Left forelimb (tissue), 1 donor: Measurements from ENCODE around the gene ADCY2.

Experiments
- DNase-seq: peaks from one replicate; pipeline ENCODE4 v3.0.0-alpha.2; 2018; ENCODE audit warnings: low spot score

Gene ADCY2

DNA sequence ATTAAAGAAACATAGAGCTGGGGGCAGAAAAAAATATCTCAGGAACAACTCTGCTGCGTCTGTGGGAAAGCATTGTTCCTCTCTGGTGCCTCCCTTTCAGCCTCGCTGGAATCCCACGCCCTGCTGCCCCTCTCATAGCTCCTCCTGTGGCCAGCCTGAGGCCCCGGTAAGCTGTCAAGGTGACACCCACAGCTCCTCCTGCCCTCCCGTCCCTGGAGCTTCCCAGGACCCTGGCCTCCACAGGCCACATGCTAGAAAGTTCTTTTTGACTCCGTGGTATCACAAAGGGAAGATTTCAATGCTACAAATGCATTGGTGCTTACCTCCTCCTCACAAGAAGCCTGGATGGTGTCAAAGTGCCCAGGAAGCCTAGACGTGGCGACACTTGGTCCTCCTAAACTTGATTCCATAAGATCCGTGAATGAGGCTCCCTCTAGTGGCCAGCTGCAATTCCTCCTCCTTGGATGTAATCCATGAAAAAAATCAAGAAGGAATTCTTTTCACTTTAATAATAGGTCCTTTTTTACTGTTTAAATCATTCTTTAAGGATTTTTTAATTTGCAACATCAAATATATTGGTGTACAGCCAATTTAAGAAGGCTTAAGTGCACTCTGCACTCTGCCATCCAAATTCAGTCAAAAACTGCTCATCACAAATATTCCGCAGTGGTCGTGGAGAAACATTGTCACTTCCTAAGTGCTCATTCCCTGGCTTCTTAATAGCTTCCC, 350.1 kb downstream of the ADCY2 start:
- no peak for DNase-seq

DNA sequence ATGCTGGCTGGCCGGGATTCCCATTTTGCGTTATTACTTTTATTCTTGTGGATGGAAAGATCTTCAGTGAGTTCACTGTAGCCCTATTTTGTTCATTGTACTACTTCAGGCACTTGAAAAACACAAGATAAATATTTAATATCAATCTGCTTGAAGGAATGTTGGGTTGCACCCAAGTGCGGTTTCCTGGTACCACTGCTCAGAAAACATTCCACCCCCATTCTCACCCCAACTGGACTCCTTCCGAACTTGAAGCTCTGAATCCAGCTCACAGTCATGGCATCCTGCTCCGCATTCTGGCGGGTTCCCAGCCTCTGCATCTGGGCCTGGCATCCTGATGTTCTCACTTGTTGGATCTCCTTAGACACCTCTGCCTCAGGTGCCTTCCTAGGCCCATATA, 351.8 kb downstream of the ADCY2 start:
- DNase-seq: no peak

DNA sequence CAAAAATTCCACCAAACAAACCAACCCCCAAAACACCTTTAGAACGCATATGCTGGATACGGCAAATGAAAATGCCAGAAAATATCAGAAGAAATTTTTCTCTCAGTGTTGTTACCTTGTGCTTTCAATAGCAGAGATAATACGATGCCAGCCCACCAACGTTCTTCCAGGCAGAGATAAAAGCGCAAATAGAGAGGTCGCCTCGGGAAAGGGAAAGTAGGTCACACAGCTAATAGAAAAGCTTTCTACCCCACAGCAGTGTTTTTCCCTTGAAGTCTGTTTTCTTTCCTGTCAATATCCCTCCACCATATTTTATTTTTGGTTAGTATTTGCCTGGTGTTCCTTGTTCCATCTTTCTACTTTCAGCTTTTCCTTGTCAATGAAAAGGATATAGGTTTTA, 353.7 kb downstream of the ADCY2 start:
- no peak for DNase-seq

DNA sequence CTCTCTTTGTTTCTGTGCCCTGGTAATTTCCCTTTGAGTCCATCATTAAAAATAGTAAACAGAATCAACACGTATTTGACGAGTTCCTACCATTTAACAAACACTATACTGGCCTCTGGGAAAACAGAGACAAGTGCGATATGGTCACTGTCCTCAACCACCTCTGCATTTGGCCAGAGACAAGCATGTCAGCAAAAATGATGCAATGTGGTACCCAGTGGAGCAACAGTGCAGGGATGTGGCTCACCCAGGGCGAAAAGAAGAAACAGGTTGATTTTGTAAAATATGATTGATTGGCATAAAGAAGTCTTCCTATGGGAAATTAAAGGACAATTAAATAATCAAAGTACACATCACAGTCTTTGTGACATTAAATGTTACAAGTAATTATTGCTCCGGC, 355.9 kb downstream of the ADCY2 start:
- DNase-seq: no peak

DNA sequence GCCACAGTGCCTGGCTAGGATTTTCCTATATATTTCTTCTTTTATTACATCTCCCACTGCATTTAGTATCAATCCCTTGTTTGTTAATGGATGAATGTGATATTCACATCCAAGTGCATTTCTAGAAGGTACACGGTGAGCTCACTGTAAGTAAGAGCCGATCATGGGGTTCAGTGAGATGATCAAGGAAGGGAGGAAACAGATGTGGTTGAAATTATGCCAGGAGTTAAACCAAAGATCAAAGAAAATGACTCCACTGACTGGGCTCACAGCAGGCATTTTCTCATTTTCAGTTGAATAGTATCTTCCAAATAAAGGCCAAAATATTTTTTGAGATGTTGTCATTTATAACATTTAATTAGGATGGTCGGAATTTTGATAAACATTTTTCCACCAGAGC, 357.2 kb downstream of the ADCY2 start:
- DNase-seq: no peak

DNA sequence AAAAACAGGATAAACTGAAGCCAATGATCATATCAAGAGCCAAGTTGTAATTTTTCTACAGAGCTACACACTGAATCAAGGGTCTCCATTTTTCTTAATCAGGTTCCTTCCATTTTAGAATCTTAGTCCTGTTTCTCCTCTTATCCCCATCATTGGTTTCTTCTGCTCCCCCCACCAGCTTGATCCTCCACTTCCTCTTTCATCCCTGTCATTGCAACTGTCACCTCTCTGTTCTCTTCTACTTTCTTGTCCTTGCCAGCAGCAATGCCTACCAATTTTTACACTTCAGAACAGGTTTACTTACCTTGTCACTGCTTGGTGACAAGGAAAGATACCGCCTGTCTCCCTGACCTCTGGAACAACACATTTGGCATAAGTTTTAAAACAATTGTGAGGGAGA, 357.7 kb downstream of the ADCY2 start:
- no peak for DNase-seq

DNA sequence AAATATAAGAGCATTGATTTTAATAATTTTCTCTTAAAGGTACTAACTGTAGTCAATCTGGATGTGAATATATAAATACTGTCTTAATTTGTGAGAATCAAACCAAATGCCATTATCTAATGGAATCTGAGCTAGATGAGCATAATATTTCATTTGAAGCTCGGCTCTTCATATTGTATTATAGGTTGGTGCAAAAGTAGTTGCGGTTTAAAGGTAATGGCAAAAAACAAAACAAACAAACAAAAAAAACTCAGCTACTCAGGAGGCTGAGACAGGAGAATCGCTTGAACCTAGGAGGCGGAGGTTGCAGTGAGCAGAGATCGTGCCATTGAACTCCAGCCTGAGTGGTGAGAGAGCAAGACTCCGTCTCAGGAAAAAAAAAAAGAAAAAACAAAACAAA, 358.6 kb downstream of the ADCY2 start:
- DNase-seq: no peak

DNA sequence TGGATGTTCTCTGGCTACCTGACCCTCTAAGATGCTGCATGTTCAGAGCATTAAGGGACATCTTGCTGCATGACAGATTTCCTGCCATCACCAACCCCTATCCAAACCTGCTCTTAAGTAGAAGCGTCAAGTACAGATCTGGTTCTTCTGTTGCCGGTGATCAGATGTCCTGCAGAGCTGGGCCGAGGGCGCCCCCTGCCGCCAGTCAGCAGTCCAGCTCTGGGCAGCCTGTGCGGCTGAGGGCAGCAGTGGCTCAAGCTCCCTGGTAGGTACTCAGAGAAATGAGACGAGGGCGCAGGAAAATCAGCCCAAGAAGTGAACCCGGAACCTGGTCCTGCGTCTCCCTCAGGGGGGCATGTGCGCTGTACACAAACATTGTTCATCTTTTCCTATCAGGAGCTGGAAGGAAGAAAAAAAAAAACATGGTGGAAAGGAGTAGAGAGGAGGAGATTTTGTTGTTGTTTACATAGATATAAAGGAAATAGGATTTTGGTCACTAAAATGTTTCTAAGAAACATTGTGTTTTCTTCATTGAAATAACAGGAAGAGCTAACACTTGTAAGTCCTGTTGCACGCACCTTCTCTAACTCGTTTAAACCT, 359.2 kb downstream of the ADCY2 start:
- DNase-seq: peak; percentile 73

DNA sequence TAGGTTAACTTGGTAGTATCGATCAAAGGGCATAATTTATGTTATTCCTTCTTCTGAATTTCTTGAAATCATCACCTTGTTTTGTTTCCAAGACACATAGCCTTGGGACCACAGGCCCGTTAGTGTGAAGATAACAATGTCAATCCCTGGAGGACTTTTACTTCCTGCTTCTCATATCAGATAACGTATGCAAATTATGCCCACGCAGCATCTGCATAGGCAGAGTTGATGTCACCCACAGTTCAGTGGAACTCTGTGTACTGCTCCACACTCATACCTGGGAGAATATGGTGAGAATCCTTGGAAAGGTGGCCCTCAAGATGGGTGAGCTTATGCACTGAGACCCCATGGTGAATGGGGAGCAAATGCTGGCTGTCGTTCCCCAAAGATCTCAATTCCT, 360.0 kb downstream of the ADCY2 start:
- DNase-seq: no peak

DNA sequence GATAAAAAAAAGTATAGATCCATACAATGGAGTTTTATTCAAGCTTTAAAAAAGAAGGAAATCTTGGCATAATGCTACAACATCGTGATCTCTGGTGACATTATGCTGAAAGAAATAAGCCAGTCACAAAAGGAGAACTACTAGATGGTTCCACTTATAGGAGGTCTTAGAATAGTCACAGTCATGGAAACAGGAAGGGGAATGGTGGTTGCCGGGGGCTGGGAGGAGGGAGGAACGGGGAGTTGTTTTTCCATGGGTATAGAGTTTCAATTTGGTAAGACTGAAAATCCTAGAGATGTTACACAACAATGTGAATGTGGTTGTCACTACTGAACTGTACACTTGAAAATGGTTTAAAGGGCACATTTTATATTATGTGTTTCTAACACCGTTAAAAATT, 360.5 kb downstream of the ADCY2 start:
- DNase-seq: no peak

DNA sequence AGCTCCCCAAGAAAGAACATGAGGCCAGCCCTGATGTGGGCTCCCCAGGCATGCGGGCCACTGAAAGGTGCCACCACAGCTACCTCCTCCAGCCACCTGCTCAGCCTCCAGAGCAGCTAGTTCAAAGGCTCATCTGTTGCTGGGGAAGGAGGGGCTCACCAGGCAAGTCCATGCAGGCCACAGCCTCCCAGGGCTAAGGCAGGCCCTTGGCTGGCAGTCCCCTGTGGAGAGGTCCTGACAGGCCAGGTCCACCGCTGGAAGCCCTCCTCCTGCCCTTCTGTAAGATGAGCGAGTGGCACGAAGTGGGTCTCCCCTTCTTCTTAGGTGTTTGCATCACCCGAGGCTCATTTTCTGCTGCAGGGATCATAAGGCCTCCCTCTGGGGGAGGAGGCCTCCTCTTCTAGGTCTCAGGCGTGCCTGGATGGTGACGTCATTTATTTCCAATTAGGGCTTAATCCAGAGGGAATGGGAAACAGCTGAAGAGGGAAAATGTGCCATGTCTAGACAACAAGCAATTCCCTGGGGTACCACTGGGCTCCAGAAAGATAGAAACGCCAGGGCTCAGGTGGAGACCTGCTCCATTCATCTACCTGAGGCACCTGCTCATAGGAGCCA, 363.4 kb downstream of the ADCY2 start:
- no peak for DNase-seq

DNA sequence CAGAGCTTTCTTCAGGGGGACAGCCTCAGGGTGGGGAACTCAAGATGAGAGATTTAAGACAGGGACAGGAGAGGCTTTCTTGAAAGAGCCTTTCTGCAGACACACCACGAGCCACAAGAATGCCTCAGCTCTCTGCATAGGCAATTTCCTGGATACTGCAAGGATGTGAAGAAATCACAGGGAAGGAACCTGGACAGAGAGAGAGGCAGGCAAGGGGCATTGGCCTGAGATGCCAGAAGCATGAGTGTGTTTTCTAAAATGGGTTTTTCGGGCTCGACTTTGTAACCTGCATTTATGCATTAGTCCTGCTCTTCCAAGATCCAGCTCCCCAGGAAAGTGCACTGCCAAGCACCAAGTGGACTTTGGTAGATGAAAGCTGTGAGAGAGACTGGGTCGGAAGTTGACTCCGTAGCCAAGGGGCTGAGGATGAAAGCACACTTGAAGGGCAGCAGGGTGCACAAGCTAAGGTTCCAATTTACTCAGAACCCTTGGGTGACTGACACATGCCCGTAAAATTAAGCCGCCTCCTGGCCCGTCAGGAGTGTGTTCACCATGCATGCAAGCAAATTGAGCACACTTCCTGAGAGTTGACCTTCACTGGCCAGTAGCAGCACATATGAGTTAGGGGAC, 364.1 kb downstream of the ADCY2 start:
- DNase-seq: no peak

DNA sequence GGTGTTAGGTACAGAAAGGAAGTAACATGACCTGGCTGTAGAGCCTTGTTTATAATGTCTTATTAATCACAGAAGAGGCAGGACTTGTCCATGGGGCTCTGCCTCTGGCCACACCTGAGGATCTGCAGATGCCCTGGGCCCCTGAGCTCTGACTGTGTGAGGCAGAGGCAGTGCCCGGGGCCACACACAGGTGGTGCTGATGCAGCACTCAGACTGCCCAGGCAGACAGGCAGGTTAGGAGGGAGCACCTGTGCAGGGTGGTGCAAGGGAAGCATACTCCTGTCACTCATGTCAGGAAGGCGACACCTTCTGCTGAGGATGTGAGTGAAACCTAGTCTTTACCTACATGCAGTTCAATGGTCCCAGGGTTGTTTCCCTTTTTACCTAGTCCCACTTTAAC, 366.3 kb downstream of the ADCY2 start:
- no peak for DNase-seq

DNA sequence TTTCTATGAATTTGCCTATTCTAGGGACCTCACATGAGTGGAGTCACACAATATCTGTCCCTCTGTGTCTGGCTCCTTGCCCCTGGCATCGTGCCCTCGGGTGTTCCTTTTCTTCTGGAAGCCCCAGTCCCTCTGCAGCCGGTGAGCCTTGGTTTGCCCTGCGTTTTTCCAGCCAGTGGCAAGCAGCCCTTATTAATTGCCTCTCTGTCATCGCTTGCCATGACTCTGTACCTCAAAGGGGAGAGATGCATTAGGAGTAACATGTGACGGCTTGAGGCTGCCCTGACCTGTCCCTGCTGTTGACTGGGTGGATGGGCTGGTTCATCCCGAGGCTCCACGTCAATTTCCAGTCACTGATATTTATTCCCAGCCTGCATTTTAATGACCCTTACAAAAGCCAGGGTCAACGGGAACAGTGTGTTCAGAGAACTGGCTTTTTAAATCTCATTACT, 367.7 kb downstream of the ADCY2 start:
- no peak for DNase-seq

DNA sequence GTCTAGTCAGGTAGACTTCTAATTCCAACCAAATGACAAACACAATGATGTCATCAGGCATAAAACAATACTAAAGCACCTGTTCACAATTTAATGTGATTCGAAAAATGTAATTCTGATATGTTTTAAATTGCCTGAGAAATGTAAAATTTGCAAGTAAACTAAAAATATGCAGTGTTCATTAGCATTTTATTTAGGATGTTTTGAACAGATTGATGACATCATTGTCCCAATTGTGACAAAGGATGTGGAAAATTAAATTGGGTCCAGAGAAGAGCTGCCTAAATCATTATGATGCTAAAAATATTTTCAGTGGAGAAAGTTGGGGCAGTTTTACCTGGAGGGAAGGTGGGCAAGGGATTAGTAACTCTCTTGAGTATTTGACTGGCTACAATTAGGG, 368.5 kb downstream of the ADCY2 start:
- no peak for DNase-seq

DNA sequence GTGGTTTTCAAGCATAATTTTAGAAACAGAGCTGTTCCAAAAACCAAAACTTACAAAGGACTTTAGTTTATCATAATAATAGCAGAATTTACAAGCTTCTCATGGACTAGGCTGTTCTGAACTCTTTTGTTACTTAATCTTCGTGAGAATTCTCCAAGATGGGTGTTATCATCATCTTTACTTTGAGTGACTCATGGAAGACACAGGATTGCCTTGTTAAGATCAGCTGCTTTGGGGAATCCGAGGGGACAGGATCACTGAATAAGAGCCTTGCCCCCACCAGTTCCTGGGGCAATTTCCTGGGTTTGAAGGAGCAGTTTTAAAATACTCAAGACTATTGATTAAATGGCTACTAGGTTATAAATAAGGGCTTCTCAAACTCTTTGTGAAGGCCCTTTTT, 374.5 kb downstream of the ADCY2 start:
- no peak for DNase-seq

DNA sequence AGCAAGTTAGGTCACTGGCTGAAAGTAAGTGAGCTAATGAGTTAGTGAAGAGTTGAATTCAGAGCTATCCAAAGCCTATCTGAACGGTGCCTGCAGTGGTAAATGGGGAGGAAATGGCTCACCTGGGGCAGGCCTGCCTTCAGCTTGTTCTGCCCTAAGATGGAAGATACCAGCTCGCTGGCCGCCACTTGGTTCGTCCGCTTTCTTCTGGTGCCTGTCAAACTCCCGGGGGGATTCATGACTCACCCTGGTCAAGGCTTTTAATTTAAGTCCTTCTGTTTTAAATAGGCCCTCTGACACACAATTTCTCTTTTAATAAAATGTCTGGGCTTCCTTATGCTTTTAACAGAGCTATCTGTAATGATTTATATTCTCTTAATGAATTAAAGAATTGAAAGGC, 376.2 kb downstream of the ADCY2 start:
- DNase-seq: no peak

DNA sequence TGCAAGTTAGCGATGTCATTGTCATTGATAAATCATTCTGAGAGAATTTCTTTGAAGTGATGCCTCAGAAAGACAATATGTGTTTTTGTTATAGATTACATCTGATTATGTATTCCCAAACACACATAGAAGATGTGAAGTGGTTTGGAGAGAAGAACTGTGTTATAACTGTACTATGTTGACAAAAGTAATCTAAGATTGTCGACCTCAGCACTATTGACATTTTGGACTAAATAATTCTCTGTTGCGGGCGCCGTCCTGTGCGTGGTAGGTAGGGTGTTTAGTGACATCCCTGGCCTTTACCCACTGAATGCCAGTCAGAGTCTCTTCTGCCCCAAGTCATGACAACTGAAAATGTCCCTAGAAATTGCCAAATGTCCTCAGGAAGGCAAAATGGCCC, 377.2 kb downstream of the ADCY2 start:
- DNase-seq: no peak

DNA sequence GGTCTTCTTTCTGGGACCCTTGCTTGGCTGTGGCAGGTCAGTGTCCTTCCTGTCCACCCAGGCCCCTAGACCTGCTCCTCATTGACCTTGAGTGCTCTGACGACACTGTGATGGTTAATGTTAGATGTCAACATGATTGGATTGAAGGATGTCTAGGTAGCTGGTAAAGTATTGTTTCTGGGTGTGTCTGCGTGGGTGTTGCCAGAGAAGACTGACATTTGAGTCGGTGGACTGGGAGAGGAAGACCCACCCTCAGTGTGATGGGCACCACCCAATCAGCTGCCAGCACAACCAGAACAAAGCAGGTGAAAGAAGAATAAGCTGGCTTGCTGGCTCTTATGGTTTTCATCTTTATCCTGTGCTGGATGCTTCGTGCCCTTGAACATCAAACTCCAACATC, 380.5 kb downstream of the ADCY2 start:
- no peak for DNase-seq

DNA sequence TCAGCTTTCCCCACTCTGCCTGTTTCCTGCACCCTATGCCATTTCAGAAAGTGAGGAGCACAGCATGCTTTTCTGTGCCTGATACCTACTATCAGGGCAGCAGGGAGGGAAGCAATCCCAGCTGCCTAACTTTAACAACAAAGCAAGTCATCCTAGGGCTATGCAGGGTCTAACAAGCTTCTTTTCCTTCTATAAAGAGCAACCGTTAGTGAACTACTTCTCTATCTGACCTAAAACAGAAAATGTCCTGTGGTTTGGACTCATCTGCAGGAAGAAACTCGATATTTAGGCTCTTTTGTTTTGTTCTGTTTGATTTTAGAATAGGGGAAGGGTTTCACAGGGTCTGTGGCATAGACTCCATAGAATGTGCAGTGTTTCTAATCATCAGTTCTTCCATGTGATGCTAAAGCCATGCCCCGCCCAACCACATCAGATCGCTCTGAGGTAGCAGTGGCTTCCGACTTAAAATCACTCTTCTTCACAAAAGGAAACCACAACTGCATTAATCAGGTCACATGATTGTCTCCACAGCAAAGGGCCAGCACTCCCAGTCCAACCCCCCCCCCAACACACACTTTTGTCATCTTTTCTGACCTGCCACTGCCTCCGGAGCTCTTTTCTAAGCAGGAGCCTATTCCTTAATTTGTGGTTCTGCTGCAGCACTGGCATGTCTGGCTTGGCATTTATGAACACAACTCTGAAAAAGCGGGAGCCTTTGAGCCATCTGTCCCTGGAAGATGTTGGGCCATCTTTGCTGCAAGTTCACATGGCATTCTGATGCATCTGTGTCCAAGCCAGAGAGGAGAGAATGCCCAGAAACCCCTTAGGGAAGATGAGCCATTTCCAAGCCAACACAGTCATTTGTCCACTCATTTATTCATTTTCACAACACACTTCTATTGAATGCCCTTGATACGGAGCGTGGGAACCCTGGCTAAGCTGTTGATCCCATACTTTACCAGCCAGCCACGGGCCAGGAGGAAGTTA, 383.4 kb downstream of the ADCY2 start:
- DNase-seq: no peak

DNA sequence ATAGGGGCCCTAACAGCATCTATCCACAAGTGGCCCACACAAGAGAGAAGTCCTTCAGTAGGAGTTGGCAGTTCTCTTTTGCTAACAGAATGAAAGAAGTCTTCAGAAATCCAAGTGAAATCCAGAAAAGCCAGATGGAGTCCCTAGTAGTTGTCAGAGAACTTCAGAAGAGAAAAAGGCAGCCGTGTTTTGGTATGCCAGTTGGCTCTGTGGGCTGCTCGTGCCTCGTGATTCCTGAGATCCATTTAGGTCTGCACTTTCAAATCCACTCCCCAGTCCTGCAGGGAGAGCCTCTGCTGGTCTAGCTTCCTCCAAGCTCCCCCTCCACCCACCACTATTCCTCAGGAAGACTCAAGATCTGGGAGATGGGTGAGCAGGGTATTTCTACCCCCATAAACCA, 386.0 kb downstream of the ADCY2 start:
- no peak for DNase-seq
